Smooth muscle cell (in vitro differentiated cells): ENCODE results near the gene TBC1D22A. TPM values are rescaled to one million over a fixed set of nuclear protein-coding genes. Genes with fewer than 3 reads are reported as not detected.

Experiments
- DNase-seq: peaks from one replicate; lab custom pipeline; 2025; ENCODE audit not compliant: unreplicated experiment; lab: John Stamatoyannopoulos, UW
- H2AFZ ChIP-seq: fragments of 200-600 bp; sonication (generic); 2 replicates; pipeline ENCODE4 v1.6.0; 2016; ENCODE audit warnings: antibody characterized with exemption, low read depth, mild to moderate bottlenecking
- H3F3A ChIP-seq: fragments of 200-600 bp; sonication (generic); 2 replicates; pipeline ENCODE4 v1.6.0; 2017; ENCODE audit warnings: antibody characterized with exemption, low read depth
- H3K27ac ChIP-seq: fragments of 200-600 bp; sonication (generic); 2 replicates; pipeline ENCODE4 v1.5.1; 2016; ENCODE audit warnings: low read depth, mild to moderate bottlenecking
- H3K27me3 ChIP-seq: fragments of 200-600 bp; sonication (generic); 2 replicates; pipeline ENCODE4 v1.6.1; 2016; ENCODE audit warnings: low read depth, mild to moderate bottlenecking
- H3K36me3 ChIP-seq: fragments of 200-600 bp; sonication (generic); 2 replicates; pipeline ENCODE4 v1.5.1; 2016; ENCODE audit warnings: low read depth
- H3K4me1 ChIP-seq: fragments of 200-600 bp; sonication (generic); 2 replicates; pipeline ENCODE4 v1.5.1; 2016; ENCODE audit warnings: low read depth
- H3K4me2 ChIP-seq: fragments of 200-600 bp; sonication (generic); 2 replicates; pipeline ENCODE4 v1.6.0; 2016; ENCODE audit warnings: mild to moderate bottlenecking
- H3K4me3 ChIP-seq: fragments of 200-600 bp; sonication (generic); 2 replicates; pipeline ENCODE4 v1.5.1; 2016; ENCODE audit warnings: mild to moderate bottlenecking
- H3K79me2 ChIP-seq: fragments of 200-600 bp; sonication (generic); 2 replicates; pipeline ENCODE4 v1.6.0; 2016; ENCODE audit warnings: low read depth, mild to moderate bottlenecking
- H3K9ac ChIP-seq: fragments of 200-600 bp; sonication (generic); 2 replicates; pipeline ENCODE4 v1.6.0; 2016; ENCODE audit warnings: low read depth
- H3K9me3 ChIP-seq: fragments of 200-600 bp; sonication (generic); replicated peaks from 2 replicates; pipeline ENCODE4 v1.5.1; 2016; ENCODE audit warnings: low read depth
- H4K20me1 ChIP-seq: fragments of 200-600 bp; sonication (generic); 2 replicates; pipeline ENCODE4 v1.6.0; 2016; ENCODE audit warnings: low read depth
- WGBS: methylation state at CpG from one replicate; pipeline ENCODE4 v1.1.7; 2016; ENCODE audit warnings: low lambda C conversion rate; 5-methylcytosine and 5-hydroxymethylcytosine counted together
- polyA plus RNA-seq: library from polyadenylated mRNA; unstranded; fragments of >200 nt; fragmentation: Nextera tagmentation; extraction: Ambion mirVana; gene quantifications from 2 replicates; pipeline ENCODE4 v1.2.1, GENCODE V29; 2016
- total RNA-seq: library from RNA; depleted of rRNA; stranded (reverse); fragments of >200 nt; gene quantifications from 2 replicates; pipeline ENCODE4 v1.2.3, GENCODE V29; 2014
- TF ChIP-seq, protein P1 (sequence below): fragments of 200-600 bp; sonication (generic); IDR thresholded peaks from 2 replicates; pipeline ENCODE4 v1.5.1; 2017; ENCODE audit warnings: borderline replicate concordance, mild to moderate bottlenecking, antibody characterized with exemption; ENCODE audit not compliant: insufficient read depth, poor library complexity, severe bottlenecking

Gene TBC1D22A
- total and polyA plus RNA-seq, 2 experiments from 2014 or later: 12.5 to 14.4 TPM

DNA sequence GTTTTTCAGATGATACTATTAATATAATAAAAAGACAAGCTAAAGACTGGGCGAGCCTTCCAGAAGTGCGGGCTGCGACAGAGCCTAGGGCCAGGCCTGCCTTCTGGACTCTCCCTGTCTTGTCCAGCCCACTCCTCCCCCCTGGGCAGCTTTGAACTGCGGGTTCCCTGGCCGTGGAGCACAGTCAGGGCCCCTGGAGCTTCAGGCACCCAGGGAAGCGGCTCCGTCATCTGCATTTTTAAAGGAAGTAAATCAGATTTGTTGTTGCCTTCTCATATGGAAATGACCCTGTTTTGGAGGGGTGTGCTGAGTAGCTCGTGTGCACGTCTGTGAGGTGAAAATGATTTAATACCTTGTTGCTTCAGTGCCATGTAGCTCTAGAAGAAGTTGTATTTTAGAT is 265.3 kb downstream of the TBC1D22A start:
- no peaks in the 10 kb centered on the region for H3K9me3 ChIP-seq
- no peak overlapping the region for H3K27ac ChIP-seq
- no peak overlapping the region for H3K4me2 ChIP-seq
- TF ChIP-seq, protein P1, sequence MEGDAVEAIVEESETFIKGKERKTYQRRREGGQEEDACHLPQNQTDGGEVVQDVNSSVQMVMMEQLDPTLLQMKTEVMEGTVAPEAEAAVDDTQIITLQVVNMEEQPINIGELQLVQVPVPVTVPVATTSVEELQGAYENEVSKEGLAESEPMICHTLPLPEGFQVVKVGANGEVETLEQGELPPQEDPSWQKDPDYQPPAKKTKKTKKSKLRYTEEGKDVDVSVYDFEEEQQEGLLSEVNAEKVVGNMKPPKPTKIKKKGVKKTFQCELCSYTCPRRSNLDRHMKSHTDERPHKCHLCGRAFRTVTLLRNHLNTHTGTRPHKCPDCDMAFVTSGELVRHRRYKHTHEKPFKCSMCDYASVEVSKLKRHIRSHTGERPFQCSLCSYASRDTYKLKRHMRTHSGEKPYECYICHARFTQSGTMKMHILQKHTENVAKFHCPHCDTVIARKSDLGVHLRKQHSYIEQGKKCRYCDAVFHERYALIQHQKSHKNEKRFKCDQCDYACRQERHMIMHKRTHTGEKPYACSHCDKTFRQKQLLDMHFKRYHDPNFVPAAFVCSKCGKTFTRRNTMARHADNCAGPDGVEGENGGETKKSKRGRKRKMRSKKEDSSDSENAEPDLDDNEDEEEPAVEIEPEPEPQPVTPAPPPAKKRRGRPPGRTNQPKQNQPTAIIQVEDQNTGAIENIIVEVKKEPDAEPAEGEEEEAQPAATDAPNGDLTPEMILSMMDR: no peak
- no peaks in the 10 kb centered on the region for H3F3A ChIP-seq
- no peak overlapping the region for H3K9ac ChIP-seq
- no peaks in the 10 kb centered on the region for H3K79me2 ChIP-seq
- H3K4me1 ChIP-seq: peaks cover 9% of the 10 kb centered on the region
- H4K20me1 ChIP-seq: peaks cover 35% of the 10 kb centered on the region
- H3K4me3 ChIP-seq: no peak overlapping the region
- H3K27me3 ChIP-seq: no peaks in the 10 kb centered on the region
- H2AFZ ChIP-seq: no peak overlapping the region
- 60% methylated on average over 9 of the region's 9 CpGs for WGBS
- no peak for DNase-seq
- H3K36me3 ChIP-seq: no peaks in the 10 kb centered on the region

DNA sequence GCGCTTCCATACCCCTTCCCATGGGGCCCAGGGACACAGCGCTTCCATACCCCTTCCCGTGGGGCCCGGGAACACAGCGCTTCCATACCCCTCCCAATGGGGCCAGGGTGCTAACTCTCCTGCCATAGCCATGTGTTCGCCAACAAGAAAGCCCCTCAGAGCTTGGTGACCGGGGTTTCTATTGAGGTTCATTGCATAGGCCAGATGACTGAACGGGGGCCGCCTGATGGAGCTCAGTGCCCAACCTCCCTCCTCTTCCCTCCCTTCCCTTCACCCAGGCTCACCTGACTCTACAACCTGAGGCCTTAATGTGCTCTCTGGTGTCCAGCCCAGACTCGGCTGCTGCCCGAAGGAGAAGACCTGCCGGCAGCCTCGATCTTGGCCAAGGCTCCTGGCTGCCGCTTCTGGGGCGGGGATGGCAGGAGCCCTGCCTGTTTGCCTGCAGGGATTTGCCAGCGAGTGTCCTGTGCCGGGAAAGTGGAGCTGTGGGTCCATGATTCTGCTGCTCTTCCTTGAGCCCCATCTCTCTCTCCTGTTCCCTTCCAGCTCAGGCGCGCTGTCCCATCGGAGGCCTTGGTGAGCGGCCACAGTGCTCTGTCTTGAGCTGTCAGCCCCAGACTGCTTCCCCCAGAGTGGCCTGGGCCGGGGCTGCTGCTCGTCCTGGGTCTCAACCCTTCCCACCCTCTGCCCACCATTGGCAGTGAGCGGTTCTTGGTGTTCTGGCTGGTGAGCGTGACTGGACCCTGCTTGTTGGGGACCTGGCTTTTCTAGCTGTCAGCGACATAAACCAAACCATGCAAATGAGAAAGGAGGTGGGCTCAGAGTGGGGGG is 267.0 kb downstream of the TBC1D22A start:
- no peak overlapping the region for H2AFZ ChIP-seq
- no peak overlapping the region for H3K4me2 ChIP-seq
- H3K79me2 ChIP-seq: no peaks in the 10 kb centered on the region
- no peak for DNase-seq
- no peak overlapping the region for H3K9ac ChIP-seq
- no peaks in the 10 kb centered on the region for H3K27me3 ChIP-seq
- peaks cover 49% of the 10 kb centered on the region for H4K20me1 ChIP-seq
- TF ChIP-seq, protein P1: no peak
- peaks cover 9% of the 10 kb centered on the region for H3K4me1 ChIP-seq
- no peaks in the 10 kb centered on the region for H3K9me3 ChIP-seq
- 87% methylated on average over 26 of the region's 26 CpGs for WGBS
- no peaks in the 10 kb centered on the region for H3K36me3 ChIP-seq
- no peak overlapping the region for H3K27ac ChIP-seq
- H3K4me3 ChIP-seq: no peak overlapping the region
- no peaks in the 10 kb centered on the region for H3F3A ChIP-seq

DNA sequence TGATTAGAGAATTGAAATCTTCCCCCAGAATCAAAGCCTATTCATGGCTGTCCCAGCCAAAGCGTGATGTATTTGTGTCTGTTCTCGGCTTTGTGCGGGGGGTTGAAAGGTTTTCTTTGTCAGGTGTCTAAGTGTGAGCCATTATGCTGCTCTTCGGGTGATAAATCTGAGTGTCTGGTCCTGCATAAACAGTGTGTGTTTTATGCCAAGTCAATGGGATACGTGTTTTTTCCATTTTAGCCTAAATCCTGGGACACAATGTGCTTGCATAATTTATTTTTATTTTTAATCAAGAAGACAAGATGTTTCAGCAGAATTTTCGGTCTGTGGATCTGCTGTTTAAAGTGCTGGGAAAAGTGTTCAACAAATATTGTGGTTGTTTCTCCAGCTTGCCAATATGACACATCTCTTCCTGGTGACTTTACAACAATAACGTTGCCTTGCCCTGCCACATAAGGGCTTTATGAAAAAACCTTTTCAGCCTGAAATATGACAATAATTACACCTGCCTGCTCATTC is 267.8 kb downstream of the TBC1D22A start:
- WGBS: 88% methylated on average over 7 of the region's 7 CpGs
- H4K20me1 ChIP-seq: peaks cover 57% of the 10 kb centered on the region
- H3K4me3 ChIP-seq: no peak overlapping the region
- TF ChIP-seq, protein P1: no peak
- H3K36me3 ChIP-seq: no peaks in the 10 kb centered on the region
- no peaks in the 10 kb centered on the region for H3K9me3 ChIP-seq
- no peaks in the 10 kb centered on the region for H3K27me3 ChIP-seq
- H3K27ac ChIP-seq: no peak overlapping the region
- no peaks in the 10 kb centered on the region for H3K79me2 ChIP-seq
- DNase-seq: no peak
- peaks cover 9% of the 10 kb centered on the region for H3K4me1 ChIP-seq
- no peak overlapping the region for H2AFZ ChIP-seq
- no peak overlapping the region for H3K4me2 ChIP-seq
- no peak overlapping the region for H3K9ac ChIP-seq
- no peaks in the 10 kb centered on the region for H3F3A ChIP-seq
